HepG2 (cell line): ENCODE measurements around the gene AGGF1. TPM values are rescaled to one million over a fixed set of nuclear protein-coding genes. Genes with fewer than 3 reads are reported as not detected.

Experiments
- ATAC-seq: fragments of 200-7000 bp; cut with Tn5 transposase; 3 replicates; pipeline ENCODE4 v1.9.1; 2020; ENCODE audit warnings: mild to moderate bottlenecking, moderate library complexity
- BruUV-seq: library from RNA; stranded (reverse); fragments of 400-500 nt; replicated peaks from 2 replicates; lab custom pipeline; 2021; lab: Mats Ljungman, UMichigan
- CTCF ChIA-PET: fragments of 300-600 bp; formaldehyde crosslinking; extraction: SDS; loops from one replicate; lab custom pipeline; 2021; ENCODE audit warnings: low total read pairs, inconsistent platforms, low intra/inter-chr PET ratio; lab: Yijun Ruan, JAX
- POLR2A ChIA-PET: fragments of 350-600 bp; sonication (Branson Sonifier 250); formaldehyde crosslinking; loops from one replicate; lab custom pipeline; 2020; ENCODE audit warnings: antibody characterized with exemption, inconsistent platforms; lab: Yijun Ruan, JAX
- DNase-seq: peaks from one replicate; pipeline ENCODE4 v3.0.0-alpha.2; 2015; ENCODE audit warnings: low spot score
- FAIRE-seq: peaks from 3 replicates; lab custom pipeline; 2011; peaks lifted over from hg19 to GRCh38; lab: Jason Lieb, UNC
- H2AFZ ChIP-seq: one replicate; pipeline ENCODE4 v1.6.1; 2011; ENCODE audit warnings: low read length, inconsistent platforms
- H3K27ac ChIP-seq: fragments of 300-600 bp; 3 replicates; pipeline ENCODE4 v1.8.0; 2011; ENCODE audit warnings: mixed run types, mild to moderate bottlenecking, mixed read lengths, low read length, inconsistent platforms; ENCODE audit not compliant: insufficient read depth; ENCODE audit errors: extremely low read length
- H3K27me3 ChIP-seq, 2 experiments: fragments of 200-600 bp in 1 of 2; 2 replicates in 1 of 2; 3 replicates in 1 of 2; pipeline versions ENCODE4 v1.6.0 to v1.8.0; 2011; ENCODE audit warnings: low read length in 2 of 2, mild to moderate bottlenecking in 2 of 2, moderate library complexity in 2 of 2, inconsistent platforms in 1 of 2; ENCODE audit not compliant: insufficient read depth in 2 of 2, control insufficient read depth in 1 of 2
- H3K36me3 ChIP-seq, 2 experiments: fragments of 200-600 bp in 1 of 2; replicated peaks in 1 of 2; 2 replicates in 1 of 2; 3 replicates in 1 of 2; pipeline versions ENCODE4 v1.5.1 to v1.8.0; 2011; ENCODE audit warnings: low read length in 2 of 2, inconsistent platforms in 1 of 2; ENCODE audit not compliant: insufficient read depth in 2 of 2, control insufficient read depth in 1 of 2
- H3K4me1 ChIP-seq: 2 replicates; pipeline ENCODE4 v1.5.1; 2012; ENCODE audit warnings: low read length, inconsistent platforms; ENCODE audit not compliant: insufficient read depth
- H3K4me2 ChIP-seq: 2 replicates; pipeline ENCODE4 v1.6.0; 2011; ENCODE audit warnings: low read depth, low read length, inconsistent platforms
- H3K4me3 ChIP-seq, 3 experiments: fragments of 200-600 bp in 1 of 3; sonication (generic), shearing (Covaris generic) in 1 of 3; replicated peaks in 1 of 3; 2 replicates each; pipeline ENCODE4 v1.5.1; 2011 to 2016; ENCODE audit warnings: low read length in 3 of 3, inconsistent platforms in 2 of 3, low read depth in 2 of 3, mild to moderate bottlenecking in 2 of 3, control low read depth in 1 of 3, mixed read lengths in 1 of 3; ENCODE audit not compliant: insufficient read depth in 1 of 3
- H3K79me2 ChIP-seq: one replicate; pipeline ENCODE4 v1.6.1; 2011; ENCODE audit warnings: low read length, inconsistent platforms; ENCODE audit not compliant: insufficient read depth
- H3K9ac ChIP-seq: 2 replicates; pipeline ENCODE4 v1.6.0; 2011; ENCODE audit warnings: mild to moderate bottlenecking, low read depth, low read length, inconsistent platforms; ENCODE audit not compliant: insufficient read depth
- H3K9me3 ChIP-seq: 2 replicates; pipeline ENCODE4 v1.5.1; 2012; ENCODE audit warnings: mild to moderate bottlenecking, low read length
- H4K20me1 ChIP-seq: 2 replicates; pipeline ENCODE4 v1.6.0; 2011; ENCODE audit warnings: inconsistent platforms, mild to moderate bottlenecking, low read length, moderate library complexity; ENCODE audit not compliant: insufficient read depth
- MAFF ChIP-seq: IDR thresholded peaks from 2 replicates; pipeline ENCODE4 v1.6.1; 2011; ENCODE audit warnings: low read depth, low read length, improper control_type of control experiment
- MAFK ChIP-seq, 2 experiments: IDR thresholded peaks in 1 of 2; conservative IDR thresholded peaks in 1 of 2; 2 replicates each; pipeline ENCODE4 v1.6.1; 2011; ENCODE audit warnings: improper control_type of control experiment in 2 of 2, low read length in 2 of 2
- NFKBIZ ChIP-seq: IDR thresholded peaks from 2 replicates; pipeline ENCODE4 v1.6.1; 2018; ENCODE audit warnings: missing genetic modification reagents, missing compliant biosample characterization
- NR3C1 ChIP-seq: sonication (generic); formaldehyde crosslinking; IDR thresholded peaks from 2 replicates; pipeline ENCODE4 v1.4.0; 2020; ENCODE audit warnings: missing genetic modification reagents
- THYN1 ChIP-seq: sonication (generic); formaldehyde crosslinking; IDR thresholded peaks from 2 replicates; pipeline ENCODE4 v1.8.1; 2023; ENCODE audit warnings: low read depth, mild to moderate bottlenecking, moderate library complexity, missing genetic modification reagents, borderline replicate concordance
- ZNF124 ChIP-seq: sonication (generic); formaldehyde crosslinking; IDR thresholded peaks from 2 replicates; pipeline ENCODE4 v1.4.0; 2020; ENCODE audit warnings: missing genetic modification reagents
- WGBS: methylation state at CpG from one replicate; pipeline ENCODE4 v1.1.6; 2017; ENCODE audit warnings: low lambda C conversion rate; 5-methylcytosine and 5-hydroxymethylcytosine counted together
- in situ Hi-C: cut with HindIII; loops from 2 replicates; pipeline ENCODE4 v1.10.0; 2017; ENCODE audit warnings: low pct_unique_long_range_greater_than_20kb; ENCODE audit not compliant: extremely low pct_ligation_motif_present
- intact Hi-C: fragments of 100-400 bp; cut with micrococcal nuclease; formaldehyde crosslinking; loops from one replicate; pipeline ENCODE4 v1.10.0; 2022; ENCODE audit not compliant: unreplicated experiment
- polyA plus RNA-seq, 8 experiments: library from polyadenylated mRNA; depleted of rRNA in 3 of 8; stranded (reverse) in 7 of 8; unstranded in 1 of 8; fragments of >200 nt; fragmentation: Illumina TruSeq in 4 of 8; extraction: Trizol in 4 of 8; gene quantifications; 2 replicates each; pipeline versions ENCODE4 v1.2.1 to v1.2.3, GENCODE V29; 2011 to 2016; ENCODE audit warnings: low read depth in 4 of 8, missing spikeins in 1 of 8, mixed read lengths in 1 of 8; ENCODE audit not compliant: insufficient read depth in 1 of 8
- total RNA-seq, 5 experiments: library from RNA; depleted of rRNA; stranded (reverse); fragments of >200 nt; fragmentation: Illumina TruSeq; extraction: Trizol; gene quantifications; 2 replicates each; pipeline ENCODE4 v1.2.3, GENCODE V29; 2016; ENCODE audit warnings: low read depth in 1 of 5

The AGGF1 gene
- total and polyA plus RNA-seq, 2 of the 13 experiments (the other 11 are each of a cell fraction or from before 2014, with no cell fraction given), result 12.9 to 15.5 TPM

DNA sequence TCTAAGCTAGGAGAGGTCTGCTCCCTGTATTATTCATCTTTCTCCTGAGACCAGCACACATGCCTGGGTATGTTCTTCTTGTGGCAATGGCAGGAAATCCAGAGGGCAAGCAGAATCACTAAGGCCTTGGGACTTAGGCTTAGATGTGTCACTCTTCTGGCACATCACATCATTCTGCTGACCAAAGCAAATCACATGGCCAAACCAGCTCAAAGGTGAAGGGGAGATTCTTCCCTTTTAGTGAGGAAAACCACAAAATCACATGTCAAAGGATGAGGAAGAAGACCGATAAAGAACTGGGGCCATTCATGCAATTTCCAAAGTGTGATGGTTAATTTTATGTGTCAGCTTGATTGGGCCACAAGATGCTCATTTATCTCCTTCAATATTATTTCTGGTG, 5.7 kb upstream of the AGGF1 start:
- FAIRE-seq (no peak), DNase-seq (no peak), ATAC-seq (no peak)
- Histone ChIP-seq H3K9me3 (peaks cover 10% of the 10 kb centered on the region; the same call in 1 of the 2 replicates), H3K4me3 (no peak overlapping the region), H3K36me3 (no peaks in the 10 kb centered on the region), H3K4me1 (peaks cover 12% of the 10 kb centered on the region), H3K27ac (no peak overlapping the region), H4K20me1 (no peaks in the 10 kb centered on the region), H3K9ac (no peak overlapping the region), H2AFZ (no peak overlapping the region), H3K79me2 (no peaks in the 10 kb centered on the region), H3K4me2 (no peak overlapping the region), H3K27me3 (no peaks in the 10 kb centered on the region; a peak in 1 of 5 replicates)
- POLR2A ChIA-PET, result no interaction called here
- intact Hi-C loops, result no loop called here
- BruUV-seq, result no TSS peak
- CTCF ChIA-PET, result no interaction called here
- TF ChIP-seq MAFF, result peak; percentile 68
- peak; percentile 74 to 89 for TF ChIP-seq MAFK (conservative IDR thresholded peaks at IDR 0.05 in 1 of 2, IDR thresholded peaks at IDR 0.05 in 1 of 2; ENCODE audit: low read length in 2 of 2)
- TF ChIP-seq THYN1 (CRISPR knock-in tag), result no peak
- TF ChIP-seq NFKBIZ (CRISPR knock-in tag), result no peak
- in situ Hi-C loops, result no loop called here
- 50% methylated on average over 1 of the region's 1 CpG for WGBS

DNA sequence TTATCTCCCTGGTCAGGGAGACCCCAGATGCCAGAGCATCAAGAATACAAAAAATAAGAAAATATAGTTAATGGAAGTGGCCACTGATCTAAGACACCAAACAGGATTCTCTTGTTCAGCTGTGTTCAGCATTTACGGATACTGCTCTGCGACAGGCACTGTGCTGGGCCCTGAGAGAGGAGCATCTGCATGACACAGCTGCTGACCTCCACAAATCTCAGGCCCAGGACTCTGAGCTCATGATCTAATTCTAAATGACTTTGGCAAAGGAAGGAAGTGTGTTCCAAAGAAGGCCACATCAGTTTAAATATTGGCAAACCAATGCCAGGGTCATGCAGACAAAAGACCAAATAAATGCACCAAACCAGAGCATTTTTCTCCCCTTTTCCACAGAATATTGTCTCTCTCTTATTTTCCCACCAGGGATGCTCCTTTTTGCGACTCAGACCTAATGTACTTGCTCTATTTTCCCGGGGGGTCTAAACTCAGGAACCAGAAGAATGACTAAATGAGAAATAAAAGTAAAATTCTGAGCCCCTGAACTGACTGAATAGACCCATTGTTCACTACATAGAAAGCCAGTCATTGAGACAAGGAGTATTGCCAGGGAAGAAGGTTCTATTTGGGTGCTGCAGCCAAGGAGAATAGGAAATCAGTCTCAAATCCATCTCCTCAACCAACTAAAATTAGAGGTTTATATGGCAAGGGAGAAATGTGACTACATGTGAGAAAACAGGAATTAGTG, 1.4 kb upstream of the AGGF1 start:
- H3K9me3 ChIP-seq, result peaks cover 13% of the 10 kb centered on the region; the same call in 1 of the 2 replicates
- no peaks in the 10 kb centered on the region for H3K36me3 ChIP-seq
- no peak overlapping the region for H3K27ac ChIP-seq
- BruUV-seq, result no TSS peak
- H3K9ac ChIP-seq, result no peak overlapping the region
- FAIRE-seq (no peak), DNase-seq (no peak), ATAC-seq (no peak)
- ChIA-PET CTCF (no interaction called here), POLR2A (no interaction called here)
- H4K20me1 ChIP-seq, result no peaks in the 10 kb centered on the region
- in situ Hi-C loops (no loop called here), intact Hi-C loops (no loop called here)
- TF ChIP-seq NR3C1 (CRISPR knock-in tag) (no peak), ZNF124 (CRISPR knock-in tag) (peak; percentile 97)
- 50% methylated on average over 4 of the region's 4 CpGs for WGBS
- no peaks in the 10 kb centered on the region; a peak in 2 of 5 replicates for H3K27me3 ChIP-seq
- H3K4me2 ChIP-seq, result no peak overlapping the region
- no peak overlapping the region for H2AFZ ChIP-seq
- no peak overlapping the region for H3K4me3 ChIP-seq
- H3K4me1 ChIP-seq, result peaks cover 31% of the 10 kb centered on the region
- H3K79me2 ChIP-seq, result peaks cover 16% of the 10 kb centered on the region
